AG04449 (cell line): ENCODE measurements around the gene MRPL51.

Experiments used
- CTCF ChIA-PET: fragments of 350-600 bp; formaldehyde crosslinking; extraction: SDS; loops from one replicate; lab custom pipeline; 2021; ENCODE audit warnings: antibody characterized with exemption; lab: Yijun Ruan, JAX
- POLR2A ChIA-PET: fragments of 400-600, 350-600 bp; formaldehyde crosslinking; extraction: SDS; loops from one replicate; lab custom pipeline; 2020; ENCODE audit warnings: antibody characterized with exemption, inconsistent platforms; lab: Yijun Ruan, JAX
- DNase-seq: peaks from one replicate; pipeline ENCODE4 v3.0.0-alpha.2; 2010; ENCODE audit warnings: low read depth, low spot score
- H3K4me3 ChIP-seq: 2 replicates; pipeline ENCODE4 v1.5.1; 2011; ENCODE audit warnings: low read depth, mild to moderate bottlenecking, control low read depth, low read length
- TF ChIP-seq, protein P1 (sequence below): IDR thresholded peaks from one replicate; pipeline ENCODE4 v1.5.1; 2011; ENCODE audit warnings: mild to moderate bottlenecking, moderate library complexity, low read length, control low read depth, inconsistent platforms; ENCODE audit not compliant: insufficient read depth; ENCODE audit errors: missing control alignments

The MRPL51 gene

GRCh38 chr12:6535960-6536847 is 43.1 kb upstream of the MRPL51 start:
- TF ChIP-seq, protein P1, sequence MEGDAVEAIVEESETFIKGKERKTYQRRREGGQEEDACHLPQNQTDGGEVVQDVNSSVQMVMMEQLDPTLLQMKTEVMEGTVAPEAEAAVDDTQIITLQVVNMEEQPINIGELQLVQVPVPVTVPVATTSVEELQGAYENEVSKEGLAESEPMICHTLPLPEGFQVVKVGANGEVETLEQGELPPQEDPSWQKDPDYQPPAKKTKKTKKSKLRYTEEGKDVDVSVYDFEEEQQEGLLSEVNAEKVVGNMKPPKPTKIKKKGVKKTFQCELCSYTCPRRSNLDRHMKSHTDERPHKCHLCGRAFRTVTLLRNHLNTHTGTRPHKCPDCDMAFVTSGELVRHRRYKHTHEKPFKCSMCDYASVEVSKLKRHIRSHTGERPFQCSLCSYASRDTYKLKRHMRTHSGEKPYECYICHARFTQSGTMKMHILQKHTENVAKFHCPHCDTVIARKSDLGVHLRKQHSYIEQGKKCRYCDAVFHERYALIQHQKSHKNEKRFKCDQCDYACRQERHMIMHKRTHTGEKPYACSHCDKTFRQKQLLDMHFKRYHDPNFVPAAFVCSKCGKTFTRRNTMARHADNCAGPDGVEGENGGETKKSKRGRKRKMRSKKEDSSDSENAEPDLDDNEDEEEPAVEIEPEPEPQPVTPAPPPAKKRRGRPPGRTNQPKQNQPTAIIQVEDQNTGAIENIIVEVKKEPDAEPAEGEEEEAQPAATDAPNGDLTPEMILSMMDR: no peak
- no peak for DNase-seq
- peak overlapping the region; percentile 97 for H3K4me3 ChIP-seq
- ChIA-PET POLR2A (interaction anchor here (0.7 to 8.1 kb wide), 11 partner anchors 8 to 200 kb away, joined by 3 to 359 read pairs (median 7); partner anchors contain the start of genes IFFO1, MRPL51, TAPBPL and VAMP1), CTCF (interaction anchor here (0.8 to 8.6 kb wide), 6 partner anchors 16 to 112 kb away, joined by 3 to 235 read pairs (median 6); partner anchors contain the start of gene IFFO1)

- POLR2A ChIA-PET: interaction anchor here (0.7 to 8.1 kb wide), 11 partner anchors 9 to 308 kb away, joined by 3 to 359 read pairs (median 7); partner anchors contain the start of genes IFFO1, MRPL51, TAPBPL and VAMP1
- CTCF ChIA-PET: interaction anchor here (0.8 to 8.6 kb wide), 5 partner anchors 16 to 112 kb away, joined by 3 to 235 read pairs (median 4); partner anchors contain the start of gene IFFO1
- H3K4me3 ChIP-seq: peak overlapping the region; percentile 97
- TF ChIP-seq, protein P1: no peak
- DNase-seq: no peak
These were observed 42.6 kb upstream of the MRPL51 start for GRCh38 chr12:6535697-6535946.

DNA sequence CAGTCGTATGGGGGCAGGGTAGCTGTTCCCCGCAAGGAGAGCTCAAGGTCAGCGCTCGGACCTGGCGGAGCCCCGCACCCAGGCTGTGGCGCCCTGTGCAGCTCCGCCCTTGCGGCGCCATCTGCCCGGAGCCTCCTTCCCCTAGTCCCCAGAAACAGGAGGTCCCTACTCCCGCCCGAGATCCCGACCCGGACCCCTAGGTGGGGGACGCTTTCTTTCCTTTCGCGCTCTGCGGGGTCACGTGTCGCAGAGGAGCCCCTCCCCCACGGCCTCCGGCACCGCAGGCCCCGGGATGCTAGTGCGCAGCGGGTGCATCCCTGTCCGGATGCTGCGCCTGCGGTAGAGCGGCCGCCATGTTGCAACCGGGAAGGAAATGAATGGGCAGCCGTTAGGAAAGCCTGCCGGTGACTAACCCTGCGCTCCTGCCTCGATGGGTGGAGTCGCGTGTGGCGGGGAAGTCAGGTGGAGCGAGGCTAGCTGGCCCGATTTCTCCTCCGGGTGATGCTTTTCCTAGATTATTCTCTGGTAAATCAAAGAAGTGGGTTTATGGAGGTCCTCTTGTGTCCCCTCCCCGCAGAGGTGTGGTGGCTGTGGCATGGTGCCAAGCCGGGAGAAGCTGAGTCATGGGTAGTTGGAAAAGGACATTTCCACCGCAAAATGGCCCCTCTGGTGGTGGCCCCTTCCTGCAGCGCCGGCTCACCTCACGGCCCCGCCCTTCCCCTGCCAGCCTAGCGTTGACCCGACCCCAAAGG is 42.1 kb upstream of the MRPL51 start:
- TF ChIP-seq, protein P1: no peak
- H3K4me3 ChIP-seq: peak overlapping the region; percentile 97
- POLR2A ChIA-PET: interaction anchor here (0.6 to 8.1 kb wide), 18 partner anchors 9 to 309 kb away, joined by 3 to 359 read pairs (median 4); partner anchors contain the start of genes IFFO1, MRPL51, TAPBPL and VAMP1
- CTCF ChIA-PET: interaction anchor here (0.8 to 8.6 kb wide), 6 partner anchors 17 to 111 kb away, joined by 3 to 235 read pairs (median 4); partner anchors contain the start of gene IFFO1
- no peak for DNase-seq

DNA sequence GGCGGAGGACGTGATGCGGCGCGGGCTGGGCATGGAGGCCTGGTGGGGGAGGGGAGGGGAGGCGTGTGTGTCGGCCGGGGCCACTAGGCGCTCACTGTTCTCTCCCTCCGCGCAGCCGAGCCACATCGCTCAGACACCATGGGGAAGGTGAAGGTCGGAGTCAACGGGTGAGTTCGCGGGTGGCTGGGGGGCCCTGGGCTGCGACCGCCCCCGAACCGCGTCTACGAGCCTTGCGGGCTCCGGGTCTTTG is 41.6 kb upstream of the MRPL51 start:
- CTCF ChIA-PET: interaction anchor here (0.9 to 8.6 kb wide), 3 partner anchors 17 to 40 kb away, joined by 3 to 235 read pairs (median 3); partner anchors contain the start of gene IFFO1

GRCh38 chr12:6533923-6534694 is 41.0 kb upstream of the MRPL51 start, which contains the start of gene GAPDH:
GAPDH (plus strand) TSS chr12:6534517; CDS start chr12:6534833, 316 bp downstream.
- POLR2A ChIA-PET: interaction anchor here (0.5 to 8.1 kb wide), 39 partner anchors 10 to 398 kb away, joined by 3 to 359 read pairs (median 4); partner anchors contain the start of genes COPS7A, IFFO1, MLF2 and MRPL51
- TF ChIP-seq, protein P1: no peak
- peak within 1 kb of the TSS; percentile 97 for H3K4me3 ChIP-seq
- DNase-seq: peak; percentile 86
- CTCF ChIA-PET: interaction anchor here (1.1 to 8.6 kb wide), 2 partner anchors 18 to 39 kb away, joined by 3 to 235 read pairs; partner anchors contain the start of gene IFFO1

More for the DNA sequence above, 41.6 kb upstream of the MRPL51 start:
- POLR2A ChIA-PET: interaction anchor here (0.6 to 8.1 kb wide), 20 partner anchors 15 to 219 kb away, joined by 3 to 359 read pairs (median 4); partner anchors contain the start of genes COPS7A, IFFO1, MLF2 and MRPL51
- H3K4me3 ChIP-seq: peak overlapping the region; percentile 97
- TF ChIP-seq, protein P1: no peak
- DNase-seq: no peak
